CD4-positive, alpha-beta T cell (primary cell): ENCODE data around the gene NANOS2. TPM values are rescaled to one million over a fixed set of nuclear protein-coding genes. Genes with fewer than 3 reads are reported as not detected.

Experiments
- ATAC-seq: fragments of 200-7000 bp; cut with Tn5 transposase; one replicate; pipeline ENCODE4 v1.10.0; 2022; ENCODE audit warnings: mild to moderate bottlenecking; ENCODE audit not compliant: poor library complexity
- CTCF ChIA-PET: fragments of 350-600 bp; sonication (Branson Sonifier 250); formaldehyde crosslinking; loops from one replicate; lab custom pipeline; 2021; ENCODE audit warnings: antibody characterized with exemption, inconsistent platforms; lab: Charles Lee
- POLR2A ChIA-PET: fragments of 350-600 bp; sonication (Branson Sonifier 250); formaldehyde crosslinking; loops from one replicate; lab custom pipeline; 2021; ENCODE audit warnings: antibody characterized with exemption, inconsistent platforms; lab: Charles Lee
- DNase-seq, 14 experiments: peaks; one replicate each; pipeline ENCODE4 v3.0.0-alpha.2; 2013 to 2020; ENCODE audit warnings: mixed read lengths in 2 of 14
- H3K27ac ChIP-seq, 2 donors: one replicate each; pipeline versions ENCODE4 v1.5.1 to v1.7.0; 2013; ENCODE audit warnings: low read length in 2 of 2, low read depth in 1 of 2, mild to moderate bottlenecking in 1 of 2
- H3K27me3 ChIP-seq, 2 experiments: 1 replicate in 1 of 2; 2 replicates in 1 of 2; pipeline versions ENCODE4 v1.6.1 to v1.7.0; 2013; ENCODE audit warnings: low read length in 2 of 2, control low read depth in 1 of 2, mild to moderate bottlenecking in 1 of 2, moderate library complexity in 1 of 2; ENCODE audit not compliant: insufficient read depth in 2 of 2, control insufficient read depth in 1 of 2
- H3K36me3 ChIP-seq: one replicate; pipeline ENCODE4 v1.6.1; 2013; ENCODE audit warnings: low read length, control low read depth; ENCODE audit not compliant: insufficient read depth
- H3K4me1 ChIP-seq: one replicate; pipeline ENCODE4 v1.6.1; 2013; ENCODE audit warnings: low read length, control low read depth; ENCODE audit not compliant: insufficient read depth
- H3K4me3 ChIP-seq: one replicate; pipeline ENCODE4 v1.5.1; 2013; ENCODE audit warnings: mild to moderate bottlenecking, low read length, moderate library complexity
- H3K9me3 ChIP-seq, 2 experiments: 1 replicate in 1 of 2; 2 replicates in 1 of 2; pipeline versions ENCODE4 v1.6.1 to v1.7.0; 2013; ENCODE audit warnings: low read length in 2 of 2, mild to moderate bottlenecking in 2 of 2, control low read depth in 1 of 2, moderate library complexity in 1 of 2; ENCODE audit not compliant: control insufficient read depth in 1 of 2, insufficient read depth in 1 of 2
- H3K27ac Mint-ChIP-seq: one replicate; pipeline ENCODE4 v1.8.0; 2020; ENCODE audit warnings: mixed read lengths
- H3K27me3 Mint-ChIP-seq: one replicate; pipeline ENCODE4 v1.8.0; 2021; ENCODE audit warnings: mixed read lengths
- H3K36me3 Mint-ChIP-seq: one replicate; pipeline ENCODE4 v1.8.0; 2021; ENCODE audit warnings: low read depth, mixed read lengths
- H3K4me1 Mint-ChIP-seq: one replicate; pipeline ENCODE4 v1.8.0; 2021; ENCODE audit warnings: low read depth, mixed read lengths
- H3K4me3 Mint-ChIP-seq: one replicate; pipeline ENCODE4 v1.8.0; 2020; ENCODE audit warnings: mild to moderate bottlenecking, mixed read lengths
- H3K9me3 Mint-ChIP-seq: one replicate; pipeline ENCODE4 v1.8.0; 2020; ENCODE audit warnings: mixed read lengths
- intact Hi-C, 2 experiments: fragments of 100-400 bp; cut with DNase I in 1 of 2; cut with micrococcal nuclease in 1 of 2; formaldehyde crosslinking; loops; one replicate each; pipeline versions ENCODE4 v1.15.1 to v1.9.0; 2023 to 2025; cut with DNase I, micrococcal nuclease
- total RNA-seq, 174 experiments: library from RNA in 2 of 174; stranded (reverse) in 2 of 174; gene quantifications; one replicate each; pipeline ENCODE4 v1.2.3 and lab custom pipeline; 2021 to 2026
- TF ChIP-seq, protein P1 (sequence below): fragments of 200-600 bp; IDR thresholded peaks from one replicate; pipeline ENCODE4 v1.8.0; 2022; ENCODE audit warnings: antibody characterized with exemption, mild to moderate bottlenecking

NANOS2 gene
- total RNA-seq, 2 experiments from 2014 or later, result not detected

DNA sequence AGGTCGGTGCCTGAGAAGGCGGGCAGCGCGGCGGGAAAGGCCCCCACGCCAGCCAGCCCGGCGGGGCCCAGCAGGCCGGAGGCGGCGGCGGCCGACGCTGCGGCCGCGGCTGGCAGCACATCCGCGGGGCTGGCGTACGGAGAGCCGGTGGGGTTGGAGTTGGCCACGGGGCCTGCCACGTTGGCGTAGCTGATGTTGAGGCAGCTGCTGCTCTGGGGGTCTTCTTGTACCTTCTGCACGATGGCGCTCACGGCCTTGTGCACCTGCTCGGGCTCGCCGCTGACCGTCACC, 25.9 kb upstream of the NANOS2 start:
- Histone ChIP-seq H3K27me3 (peaks cover 24 to 32% of the 10 kb centered on the region in 2 experiments), H3K4me1 (no peaks in the 10 kb centered on the region), H3K4me3 (no peak overlapping the region), H3K9me3 (peaks cover 0 to 4% of the 10 kb centered on the region in 2 experiments), H3K27ac (no peak overlapping the region), H3K36me3 (no peaks in the 10 kb centered on the region)
- ChIA-PET CTCF (no interaction called here), POLR2A (no interaction called here)
- H3K9me3 Mint-ChIP-seq, result no peaks in the 10 kb centered on the region
- no peak overlapping the region for H3K27ac Mint-ChIP-seq
- intact Hi-C loops, result no loop called here
- no peak for ATAC-seq
- no peak for DNase-seq
- no peaks in the 10 kb centered on the region for H3K36me3 Mint-ChIP-seq
- no peaks in the 10 kb centered on the region for H3K4me1 Mint-ChIP-seq
- TF ChIP-seq, protein P1, sequence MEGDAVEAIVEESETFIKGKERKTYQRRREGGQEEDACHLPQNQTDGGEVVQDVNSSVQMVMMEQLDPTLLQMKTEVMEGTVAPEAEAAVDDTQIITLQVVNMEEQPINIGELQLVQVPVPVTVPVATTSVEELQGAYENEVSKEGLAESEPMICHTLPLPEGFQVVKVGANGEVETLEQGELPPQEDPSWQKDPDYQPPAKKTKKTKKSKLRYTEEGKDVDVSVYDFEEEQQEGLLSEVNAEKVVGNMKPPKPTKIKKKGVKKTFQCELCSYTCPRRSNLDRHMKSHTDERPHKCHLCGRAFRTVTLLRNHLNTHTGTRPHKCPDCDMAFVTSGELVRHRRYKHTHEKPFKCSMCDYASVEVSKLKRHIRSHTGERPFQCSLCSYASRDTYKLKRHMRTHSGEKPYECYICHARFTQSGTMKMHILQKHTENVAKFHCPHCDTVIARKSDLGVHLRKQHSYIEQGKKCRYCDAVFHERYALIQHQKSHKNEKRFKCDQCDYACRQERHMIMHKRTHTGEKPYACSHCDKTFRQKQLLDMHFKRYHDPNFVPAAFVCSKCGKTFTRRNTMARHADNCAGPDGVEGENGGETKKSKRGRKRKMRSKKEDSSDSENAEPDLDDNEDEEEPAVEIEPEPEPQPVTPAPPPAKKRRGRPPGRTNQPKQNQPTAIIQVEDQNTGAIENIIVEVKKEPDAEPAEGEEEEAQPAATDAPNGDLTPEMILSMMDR, result no peak
- H3K4me3 Mint-ChIP-seq, result no peak overlapping the region
- H3K27me3 Mint-ChIP-seq, result peaks cover 61% of the 10 kb centered on the region

DNA sequence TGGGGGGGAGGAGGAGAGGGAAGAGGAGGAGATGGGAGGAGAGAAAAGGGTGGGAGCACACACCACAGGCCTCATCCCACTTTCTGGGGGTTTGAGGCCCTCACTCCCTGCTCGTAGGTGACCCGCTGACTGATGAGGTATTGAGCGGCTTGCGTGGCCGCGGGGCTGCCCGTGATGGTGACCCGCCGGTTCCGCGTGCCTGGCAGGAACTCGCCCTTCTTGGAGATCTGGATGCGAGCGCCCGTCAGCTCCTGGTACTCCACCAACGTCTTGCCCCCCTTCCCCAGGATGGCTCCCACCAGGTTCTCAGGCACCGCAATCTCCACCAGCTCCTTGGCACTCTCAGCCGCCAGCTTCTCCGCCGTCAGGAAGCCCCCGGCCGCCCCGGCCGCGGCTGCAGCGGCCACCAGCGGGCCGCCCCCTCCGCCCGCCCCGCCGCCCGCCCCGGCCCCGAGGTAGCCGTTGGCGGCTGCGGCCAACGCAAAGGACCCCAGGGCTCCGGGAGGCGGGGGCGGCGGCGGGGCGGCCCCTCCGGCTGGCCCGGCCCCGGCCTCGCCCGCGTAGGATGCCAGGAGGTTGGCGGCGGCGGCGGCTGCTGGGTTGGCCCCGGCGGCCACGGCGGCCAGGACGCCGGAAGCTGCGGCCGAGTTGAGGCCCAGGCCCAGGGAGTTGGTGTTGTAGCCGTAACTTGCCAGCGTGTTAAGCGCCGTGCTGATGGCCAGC, 25.4 kb upstream of the NANOS2 start:
- POLR2A ChIA-PET, result no interaction called here
- Histone ChIP-seq H3K27me3 (peaks cover 28 to 35% of the 10 kb centered on the region in 2 experiments), H3K4me1 (no peaks in the 10 kb centered on the region), H3K36me3 (no peaks in the 10 kb centered on the region), H3K27ac (no peak overlapping the region), H3K4me3 (no peak overlapping the region), H3K9me3 (peaks cover 0 to 4% of the 10 kb centered on the region in 2 experiments)
- intact Hi-C loops, result no loop called here
- ATAC-seq (no peak), DNase-seq (no peak)
- peaks cover 66% of the 10 kb centered on the region for H3K27me3 Mint-ChIP-seq
- no peaks in the 10 kb centered on the region for H3K9me3 Mint-ChIP-seq
- no peak overlapping the region for H3K4me3 Mint-ChIP-seq
- no peaks in the 10 kb centered on the region for H3K4me1 Mint-ChIP-seq
- no peak overlapping the region for H3K27ac Mint-ChIP-seq
- H3K36me3 Mint-ChIP-seq, result no peaks in the 10 kb centered on the region
- TF ChIP-seq, protein P1, result no peak
- CTCF ChIA-PET, result no interaction called here

DNA sequence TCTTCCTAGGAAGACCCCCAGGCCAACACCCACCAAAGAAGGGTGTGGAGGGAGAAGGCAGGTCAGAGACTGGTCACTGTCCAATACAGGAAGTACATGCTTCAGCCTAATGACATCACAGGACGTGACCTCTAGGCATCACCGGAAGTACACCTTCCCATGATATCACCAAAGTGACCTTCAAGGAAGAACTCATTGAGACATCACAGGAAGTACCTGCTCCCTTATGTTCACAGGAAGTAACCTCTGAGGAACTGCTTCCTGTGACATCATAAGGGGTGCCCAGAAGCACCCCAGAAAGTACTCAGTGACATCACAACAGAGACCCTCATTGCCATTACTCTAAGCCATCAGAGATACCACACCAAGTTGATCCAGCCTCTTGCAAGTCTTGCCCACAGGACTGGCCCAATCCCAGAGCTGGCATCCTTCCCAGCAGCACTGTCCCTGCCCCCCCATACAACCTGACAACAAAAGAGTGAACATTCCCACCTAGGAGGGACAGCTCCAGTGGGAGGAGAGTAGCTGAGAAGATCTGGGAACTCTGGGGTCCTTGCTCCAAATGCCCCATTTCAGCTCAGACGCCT, 24.2 kb upstream of the NANOS2 start:
- Histone ChIP-seq H3K9me3 (peaks cover 0 to 4% of the 10 kb centered on the region in 2 experiments), H3K4me3 (no peak overlapping the region), H3K4me1 (no peaks in the 10 kb centered on the region), H3K36me3 (no peaks in the 10 kb centered on the region), H3K27ac (no peak overlapping the region), H3K27me3 (peaks cover 32 to 33% of the 10 kb centered on the region in 2 experiments)
- Mint-ChIP-seq H3K36me3 (no peaks in the 10 kb centered on the region), H3K4me3 (no peak overlapping the region), H3K27ac (no peak overlapping the region), H3K9me3 (no peaks in the 10 kb centered on the region), H3K27me3 (peaks cover 72% of the 10 kb centered on the region), H3K4me1 (no peaks in the 10 kb centered on the region)
- no peak for ATAC-seq
- TF ChIP-seq, protein P1, result no peak
- ChIA-PET CTCF (no interaction called here), POLR2A (no interaction called here)
- no peak for DNase-seq
- intact Hi-C loops, result no loop called here
